GM18526 (cell line): ENCODE data around the gene MMP11.

ENCODE experiments used
- POLR2A ChIP-seq: IDR thresholded peaks from 3 replicates; pipeline ENCODE4 v1.6.1; 2011; ENCODE audit not compliant: insufficient read length; ENCODE audit errors: extremely low read depth

Gene MMP11

DNA sequence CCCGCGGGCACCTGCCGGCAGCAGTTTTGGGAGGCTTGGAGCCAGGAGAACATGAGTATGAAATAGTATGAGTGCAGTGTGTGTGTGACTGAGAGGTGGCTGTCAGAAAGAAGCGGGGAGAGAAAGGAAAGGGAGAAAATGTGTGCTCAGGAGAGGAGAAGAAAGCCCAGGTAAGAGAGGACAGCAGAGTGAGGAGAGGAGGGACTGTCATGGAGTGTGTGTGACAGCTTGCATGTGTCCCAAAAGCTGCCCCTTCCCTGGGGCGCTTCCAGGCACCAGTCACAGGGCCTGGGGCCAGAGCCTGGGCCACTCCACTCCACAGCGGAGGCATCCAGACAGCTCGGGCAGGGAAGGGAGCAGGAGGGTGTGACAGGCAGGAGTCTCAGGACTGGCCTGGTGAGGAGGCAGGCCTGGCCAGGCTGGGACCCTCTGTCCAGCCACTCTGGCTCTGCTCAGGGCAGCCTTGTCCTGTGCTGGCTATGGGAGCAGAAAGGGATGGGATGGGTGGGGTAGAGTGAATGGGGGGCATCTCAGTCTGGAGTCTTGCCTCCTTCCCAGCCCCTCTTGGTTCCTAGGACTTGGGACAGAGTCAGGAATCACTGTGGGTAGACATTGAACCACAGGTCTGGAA lies 949 bp downstream of the MMP11 start:
- TF ChIP-seq POLR2A = no peak

DNA sequence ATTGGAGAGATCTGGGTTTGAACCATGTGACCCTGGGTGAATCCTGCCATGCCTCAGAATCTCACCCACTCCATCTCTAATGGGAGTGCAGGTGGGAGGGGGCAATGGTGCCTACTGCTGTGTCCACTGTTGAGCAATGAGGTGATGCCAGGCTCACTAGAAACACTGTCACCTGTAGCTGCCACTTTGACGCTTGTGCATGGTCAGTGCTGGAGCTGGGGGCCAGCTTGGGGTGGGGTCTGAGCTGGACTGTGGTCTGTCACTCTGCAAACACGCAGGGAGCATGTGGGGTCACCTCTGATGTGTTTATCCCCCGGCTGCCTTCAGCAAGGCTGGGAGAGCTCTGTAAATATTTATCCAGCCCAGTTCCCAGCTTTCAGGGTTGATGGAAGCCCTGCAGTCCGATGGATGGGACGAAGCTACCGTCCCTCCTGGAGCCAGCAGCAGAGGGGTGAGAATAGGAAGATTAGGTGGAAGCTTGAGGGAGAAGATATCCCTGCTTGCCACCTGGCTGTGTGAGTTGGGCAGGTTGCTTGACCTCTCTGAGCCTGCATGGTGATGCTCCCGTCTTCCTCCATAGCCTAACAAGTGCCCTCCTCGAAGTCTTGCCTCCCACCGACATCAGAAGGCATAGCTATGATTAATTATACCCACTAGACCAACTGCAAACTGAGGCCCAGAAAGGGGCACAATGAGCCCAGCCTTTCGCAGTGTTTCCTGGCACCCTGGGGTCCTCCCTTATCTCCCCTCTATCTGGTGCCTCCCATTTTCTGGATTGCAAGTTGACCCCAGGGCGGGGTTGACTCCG lies 1.7 kb downstream of the MMP11 start:
- TF ChIP-seq POLR2A = no peak

DNA sequence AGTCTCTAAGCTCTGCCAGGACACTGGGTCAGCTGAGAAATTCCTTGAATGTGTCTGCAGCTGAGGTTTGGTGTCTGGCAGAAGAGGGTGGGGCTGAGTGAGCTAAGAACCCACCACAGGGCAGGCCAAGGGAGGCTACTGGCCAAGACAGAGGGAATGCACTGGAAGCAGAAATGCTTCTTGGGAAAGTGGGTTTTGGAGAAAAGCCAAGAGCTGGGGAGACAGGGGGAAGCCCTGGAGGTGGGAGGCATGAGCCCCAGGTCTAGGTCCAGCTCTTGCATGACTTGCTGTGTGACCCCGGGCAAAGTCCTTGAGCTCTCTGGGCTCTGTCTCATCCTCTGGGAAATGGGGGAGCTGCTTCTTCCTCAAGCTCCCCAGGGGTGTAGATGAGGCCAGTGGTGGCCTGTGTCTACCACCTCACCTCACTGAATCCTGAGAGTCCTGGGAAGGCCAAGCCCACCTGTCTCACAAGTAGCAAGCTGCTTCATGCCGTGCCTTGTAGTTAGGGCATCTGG lies 2.3 kb downstream of the MMP11 start:
- no peak for TF ChIP-seq POLR2A

DNA sequence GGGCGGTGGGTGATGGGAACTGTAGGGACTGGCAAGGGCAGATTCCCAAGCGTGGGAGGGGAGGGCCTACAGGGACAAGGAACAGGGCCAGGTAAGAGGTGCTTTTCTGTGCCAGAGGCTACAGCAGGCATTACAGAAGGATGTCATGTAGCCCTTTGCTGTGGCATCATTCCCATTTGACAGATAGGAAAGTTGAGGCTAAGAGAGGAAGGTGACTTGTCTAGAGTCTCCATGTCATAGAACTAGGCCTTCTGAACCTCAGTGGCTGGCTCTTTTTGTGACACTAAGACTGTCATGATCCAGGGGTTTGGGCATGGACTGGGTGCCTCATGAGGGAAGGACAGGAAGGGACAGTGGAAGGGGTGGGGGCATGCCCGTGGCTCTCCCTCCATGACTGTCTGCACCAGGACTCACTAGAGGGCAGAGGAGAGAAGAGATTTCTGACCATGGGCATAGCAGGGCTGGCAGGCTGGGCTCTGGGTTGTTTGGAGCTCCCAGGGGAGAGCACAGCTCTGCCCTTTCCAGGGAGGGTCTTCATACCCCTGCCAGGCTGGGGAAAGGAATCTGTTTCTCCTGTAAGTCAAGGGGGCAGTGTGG lies 3.2 kb downstream of the MMP11 start:
- no peak for TF ChIP-seq POLR2A

DNA sequence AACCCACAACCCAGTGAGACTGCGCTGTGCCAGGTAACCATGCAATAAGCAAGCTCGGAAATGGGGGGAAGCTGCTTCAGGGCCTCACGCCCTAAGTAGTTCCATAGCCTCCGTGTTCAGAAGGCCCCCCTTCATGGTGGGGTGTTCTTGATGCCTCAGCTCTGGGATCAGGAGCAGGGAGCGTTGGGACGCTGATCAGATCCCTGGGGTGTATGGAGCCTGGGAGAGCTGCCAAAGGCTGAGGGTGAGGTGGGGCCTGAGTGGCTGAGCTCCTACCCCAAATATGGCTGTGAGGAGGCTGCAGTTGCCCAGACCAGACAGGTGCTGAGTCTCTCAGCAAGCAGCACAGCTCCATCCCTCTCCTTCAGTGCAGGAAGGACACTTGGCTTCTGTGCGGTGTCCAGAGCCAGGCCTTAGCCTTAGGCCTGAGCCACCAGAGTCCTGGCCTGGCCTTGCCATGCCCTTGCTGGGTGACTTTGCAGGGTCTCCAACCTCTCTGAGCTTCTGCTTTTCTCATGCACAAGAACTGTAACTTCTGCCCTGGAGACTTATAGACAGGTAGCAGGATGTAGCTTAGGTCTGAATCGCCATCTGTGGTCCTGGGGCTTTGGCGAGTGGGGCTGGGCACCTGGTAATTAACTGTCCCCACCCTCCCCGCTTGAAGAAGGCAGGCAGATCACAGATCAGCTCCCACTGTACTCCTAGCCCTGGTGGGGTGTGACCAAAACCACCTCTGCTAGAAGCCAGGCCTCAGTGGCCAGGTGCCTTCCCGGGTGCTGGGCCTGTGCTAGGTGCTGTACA lies 5.3 kb downstream of the MMP11 start:
- TF ChIP-seq POLR2A = no peak

DNA sequence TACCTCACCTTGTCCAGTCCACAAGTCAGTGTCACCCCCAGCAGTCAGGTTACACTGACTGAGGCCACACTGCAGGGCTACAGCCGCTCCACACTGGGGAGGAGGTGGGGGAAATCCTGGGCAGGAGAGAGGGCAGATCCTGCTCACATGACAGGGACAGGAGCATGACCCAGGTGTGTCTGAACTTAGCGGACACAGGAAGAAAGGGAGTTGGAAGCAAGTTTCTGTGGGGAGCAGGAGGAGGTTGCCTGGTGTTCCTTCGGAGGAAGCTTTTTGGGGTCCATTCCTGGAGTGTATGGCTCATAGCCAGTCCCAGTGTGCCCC lies 5.9 kb downstream of the MMP11 start:
- no peak for TF ChIP-seq POLR2A

DNA sequence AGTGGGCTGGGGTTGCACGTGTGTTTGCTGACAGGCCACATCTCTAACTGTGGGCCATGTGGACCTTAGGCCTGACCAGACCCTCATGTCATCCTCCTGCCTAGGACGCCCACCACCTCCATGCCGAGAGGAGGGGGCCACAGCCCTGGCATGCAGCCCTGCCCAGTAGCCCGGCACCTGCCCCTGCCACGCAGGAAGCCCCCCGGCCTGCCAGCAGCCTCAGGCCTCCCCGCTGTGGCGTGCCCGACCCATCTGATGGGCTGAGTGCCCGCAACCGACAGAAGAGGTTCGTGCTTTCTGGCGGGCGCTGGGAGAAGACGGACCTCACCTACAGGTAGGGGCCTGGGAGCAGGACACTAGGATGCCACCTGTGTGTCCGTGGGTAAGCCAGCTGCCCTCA lies 6.4 kb downstream of the MMP11 start:
- TF ChIP-seq POLR2A = no peak

DNA sequence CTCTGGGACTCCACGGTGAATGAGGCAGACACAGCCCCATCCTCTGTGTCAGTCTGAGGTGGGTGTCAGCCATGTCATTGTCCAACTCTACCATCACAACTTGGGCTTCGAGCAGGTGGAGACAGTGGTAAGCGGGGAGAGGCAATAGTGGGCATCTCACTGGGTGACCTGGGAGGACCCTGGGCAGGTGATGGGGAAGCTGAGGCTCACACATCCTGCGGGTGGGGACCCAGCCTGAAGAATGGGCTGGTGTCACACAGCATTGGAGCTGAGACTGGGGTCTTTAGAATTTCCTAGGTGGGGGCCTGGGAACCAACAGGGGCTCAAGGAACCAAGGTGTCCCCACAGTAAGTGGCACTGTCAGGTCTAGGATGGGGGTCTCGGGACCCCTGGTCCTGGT lies 7.1 kb downstream of the MMP11 start:
- TF ChIP-seq POLR2A = no peak

DNA sequence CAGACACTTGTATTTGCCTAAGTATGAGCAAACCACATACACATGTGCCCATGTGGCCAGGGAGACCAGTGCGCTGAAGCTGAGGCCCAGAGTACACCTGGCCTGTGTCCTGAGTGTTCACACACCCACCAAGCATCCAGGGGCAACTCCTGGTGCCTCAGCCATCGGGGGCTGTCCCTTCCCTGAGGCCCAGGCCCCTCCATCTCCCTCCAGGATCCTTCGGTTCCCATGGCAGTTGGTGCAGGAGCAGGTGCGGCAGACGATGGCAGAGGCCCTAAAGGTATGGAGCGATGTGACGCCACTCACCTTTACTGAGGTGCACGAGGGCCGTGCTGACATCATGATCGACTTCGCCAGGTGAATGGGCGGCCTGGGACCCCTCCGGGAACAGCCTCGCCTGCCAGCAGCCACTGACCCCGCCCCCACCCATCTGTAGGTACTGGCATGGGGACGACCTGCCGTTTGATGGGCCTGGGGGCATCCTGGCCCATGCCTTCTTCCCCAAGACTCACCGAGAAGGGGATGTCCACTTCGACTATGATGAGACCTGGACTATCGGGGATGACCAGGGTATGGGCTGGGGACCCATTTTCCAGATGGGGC lies 7.6 kb downstream of the MMP11 start:
- TF ChIP-seq POLR2A = no peak

DNA sequence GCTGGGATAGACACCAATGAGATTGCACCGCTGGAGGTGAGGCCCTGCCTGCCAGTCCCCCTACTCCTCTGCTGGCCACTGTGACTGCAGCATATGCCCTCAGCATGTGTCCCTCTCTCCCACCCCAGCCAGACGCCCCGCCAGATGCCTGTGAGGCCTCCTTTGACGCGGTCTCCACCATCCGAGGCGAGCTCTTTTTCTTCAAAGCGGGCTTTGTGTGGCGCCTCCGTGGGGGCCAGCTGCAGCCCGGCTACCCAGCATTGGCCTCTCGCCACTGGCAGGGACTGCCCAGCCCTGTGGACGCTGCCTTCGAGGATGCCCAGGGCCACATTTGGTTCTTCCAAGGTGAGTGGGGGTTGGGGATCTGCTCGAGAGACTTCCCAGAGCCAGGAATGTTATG lies 8.4 kb downstream of the MMP11 start:
- no peak for TF ChIP-seq POLR2A

DNA sequence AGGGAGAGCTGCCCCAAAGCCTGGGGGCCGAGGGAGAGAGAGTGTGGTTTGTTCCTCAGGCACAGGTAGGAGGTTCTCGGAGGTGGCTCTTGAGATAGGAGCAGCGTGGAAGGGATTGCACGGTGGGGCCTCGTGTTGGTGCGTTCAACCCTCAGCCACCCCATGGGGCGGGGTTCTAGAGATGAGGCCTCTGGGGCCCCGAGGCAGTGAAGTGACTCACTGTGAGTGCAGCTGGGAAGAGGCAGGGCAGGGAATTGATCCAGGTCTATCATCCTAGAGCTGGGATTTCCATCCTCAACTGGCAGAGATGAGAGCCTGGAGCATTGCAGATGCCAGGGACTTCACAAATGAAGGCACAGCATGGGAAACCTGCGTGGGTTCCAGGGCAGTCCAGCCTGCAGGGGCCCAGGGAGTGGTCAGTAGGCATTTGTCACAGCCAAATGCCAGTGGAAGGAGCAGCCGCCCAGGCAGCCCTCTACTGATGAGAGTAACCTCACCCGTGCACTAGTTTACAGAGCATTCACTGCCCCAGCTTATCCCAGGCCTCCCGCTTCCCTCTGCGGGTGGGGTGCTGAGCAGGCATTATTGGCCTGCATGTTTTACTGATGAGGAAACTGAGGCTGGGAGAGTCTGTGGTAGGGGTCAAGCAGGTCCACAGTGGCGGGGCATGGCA lies 9.0 kb downstream of the MMP11 start:
- TF ChIP-seq POLR2A = no peak

DNA sequence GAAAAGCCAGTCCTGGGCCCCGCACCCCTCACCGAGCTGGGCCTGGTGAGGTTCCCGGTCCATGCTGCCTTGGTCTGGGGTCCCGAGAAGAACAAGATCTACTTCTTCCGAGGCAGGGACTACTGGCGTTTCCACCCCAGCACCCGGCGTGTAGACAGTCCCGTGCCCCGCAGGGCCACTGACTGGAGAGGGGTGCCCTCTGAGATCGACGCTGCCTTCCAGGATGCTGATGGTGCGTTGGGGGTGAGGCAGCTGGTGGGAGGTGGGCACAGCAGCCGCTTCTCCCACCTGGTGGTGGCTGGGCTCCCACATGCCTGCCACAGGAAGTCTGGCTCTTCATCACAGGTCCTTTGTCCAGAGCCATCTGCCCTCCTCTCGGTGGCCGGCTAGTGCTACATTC lies 9.6 kb downstream of the MMP11 start:
- TF ChIP-seq POLR2A = no peak

DNA sequence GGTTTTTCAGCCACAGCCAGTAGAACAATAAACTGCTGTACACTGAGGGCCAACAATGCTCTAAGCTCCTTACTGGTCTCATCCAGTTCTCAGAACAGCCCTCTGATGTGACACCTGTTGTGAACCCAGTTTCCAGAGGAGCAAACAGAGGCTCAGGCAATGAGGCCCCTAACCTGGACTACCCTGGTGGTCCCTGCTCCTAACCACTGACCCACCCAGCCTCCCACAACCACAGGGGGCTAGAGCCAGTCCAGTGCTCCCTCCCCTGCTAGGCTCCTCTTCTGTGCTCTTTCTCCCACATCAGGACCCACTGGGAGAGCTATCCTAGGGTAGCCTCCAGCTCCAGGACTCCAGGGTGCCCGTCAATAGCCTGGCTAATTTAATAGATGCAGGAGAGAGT lies 10.1 kb downstream of the MMP11 start:
- no peak for TF ChIP-seq POLR2A

DNA sequence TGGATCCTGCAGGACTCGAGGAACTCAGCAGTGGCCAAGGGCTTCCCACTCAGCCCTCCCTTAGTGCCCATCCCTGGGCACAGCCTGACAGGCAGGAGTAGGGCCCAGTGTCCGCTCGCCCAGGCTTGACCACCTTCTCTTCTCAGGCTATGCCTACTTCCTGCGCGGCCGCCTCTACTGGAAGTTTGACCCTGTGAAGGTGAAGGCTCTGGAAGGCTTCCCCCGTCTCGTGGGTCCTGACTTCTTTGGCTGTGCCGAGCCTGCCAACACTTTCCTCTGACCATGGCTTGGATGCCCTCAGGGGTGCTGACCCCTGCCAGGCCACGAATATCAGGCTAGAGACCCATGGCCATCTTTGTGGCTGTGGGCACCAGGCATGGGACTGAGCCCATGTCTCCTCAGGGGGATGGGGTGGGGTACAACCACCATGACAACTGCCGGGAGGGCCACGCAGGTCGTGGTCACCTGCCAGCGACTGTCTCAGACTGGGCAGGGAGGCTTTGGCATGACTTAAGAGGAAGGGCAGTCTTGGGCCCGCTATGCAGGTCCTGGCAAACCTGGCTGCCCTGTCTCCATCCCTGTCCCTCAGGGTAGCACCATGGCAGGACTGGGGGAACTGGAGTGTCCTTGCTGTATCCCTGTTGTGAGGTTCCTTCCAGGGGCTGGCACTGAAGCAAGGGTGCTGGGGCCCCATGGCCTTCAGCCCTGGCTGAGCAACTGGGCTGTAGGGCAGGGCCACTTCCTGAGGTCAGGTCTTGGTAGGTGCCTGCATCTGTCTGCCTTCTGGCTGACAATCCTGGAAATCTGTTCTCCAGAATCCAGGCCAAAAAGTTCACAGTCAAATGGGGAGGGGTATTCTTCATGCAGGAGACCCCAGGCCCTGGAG lies 10.9 kb downstream of the MMP11 start:
- no peak for TF ChIP-seq POLR2A
